ENCODE results near the gene CRADD.

The CRADD gene

DNA sequence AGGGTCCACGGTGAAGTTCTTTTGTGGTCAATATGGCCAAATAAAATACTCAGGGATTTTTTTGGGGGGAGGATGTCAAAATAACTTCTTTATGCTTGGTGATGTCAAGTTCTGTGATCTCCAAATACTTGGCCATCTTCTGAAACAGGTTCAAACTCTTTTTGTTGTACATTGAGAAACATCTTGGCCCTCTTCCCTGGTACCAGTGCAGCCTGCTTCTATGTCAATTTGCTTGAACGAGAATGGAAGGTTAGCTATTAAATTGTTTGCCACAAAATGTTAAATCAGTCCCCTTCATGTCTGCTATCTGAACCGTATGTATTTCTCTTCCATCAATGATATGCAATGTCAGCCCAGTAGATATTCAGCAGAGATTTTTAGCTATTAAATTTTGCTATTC is 6.1 kb upstream of the CRADD start:
- DNase-seq (ENCODE audit: low spot score) = no peak

- DNase-seq (ENCODE audit: low spot score) = no peak
Measured at GRCh38 chr12:93673084-93673483, 4.1 kb upstream of the CRADD start.

DNA sequence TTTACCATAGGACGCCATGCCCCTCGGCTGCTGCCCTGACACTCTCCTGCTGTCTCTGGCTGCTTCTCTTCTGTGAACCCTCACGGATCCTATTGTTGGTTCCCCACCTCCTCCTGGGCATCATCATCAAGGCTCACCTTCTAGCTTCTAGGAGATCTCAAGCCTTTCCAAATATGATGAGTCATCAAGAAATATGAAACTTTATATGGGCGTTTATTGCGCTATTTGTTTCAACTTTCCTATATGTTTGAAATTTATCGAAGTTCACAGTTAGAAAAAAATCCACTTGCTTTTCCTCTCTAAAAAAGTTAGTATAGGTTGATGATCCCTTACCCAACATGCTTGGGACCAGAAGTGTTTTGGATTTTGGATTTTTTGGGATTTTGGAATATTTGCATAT is 2.8 kb upstream of the CRADD start:
- no peak for DNase-seq (ENCODE audit: low spot score)

- DNase-seq (ENCODE audit: low spot score) = no peak
Measured at GRCh38 chr12:93676408-93677194, 574 bp upstream of the CRADD start.

GRCh38 chr12:93678779-93679178 is 1.6 kb downstream of the CRADD start:
- DNase-seq (ENCODE audit: low spot score) = no peak

GRCh38 chr12:93679308-93679925 is 2.2 kb downstream of the CRADD start:
- DNase-seq (ENCODE audit: low spot score) = no peak

DNA sequence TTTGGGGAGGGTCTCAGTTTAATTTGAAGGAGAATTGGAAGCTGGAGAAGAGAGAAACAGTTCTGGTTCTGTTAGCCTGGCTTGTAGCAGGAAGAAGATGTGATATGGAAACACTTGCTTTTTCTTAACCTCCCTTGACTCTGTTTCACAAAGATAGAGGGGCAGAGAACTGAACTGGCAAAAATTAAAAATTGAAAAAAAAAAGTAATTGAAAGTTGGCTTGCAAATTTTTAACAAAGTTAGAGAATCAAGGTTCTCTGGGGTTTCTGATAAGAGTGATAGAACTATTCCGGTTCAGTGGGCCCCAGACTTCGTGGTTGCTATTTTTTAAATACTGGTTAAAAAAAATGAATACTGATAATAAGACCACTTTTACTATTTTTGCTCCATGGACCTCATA is 2.8 kb downstream of the CRADD start:
- no peak for DNase-seq (ENCODE audit: low spot score)

DNA sequence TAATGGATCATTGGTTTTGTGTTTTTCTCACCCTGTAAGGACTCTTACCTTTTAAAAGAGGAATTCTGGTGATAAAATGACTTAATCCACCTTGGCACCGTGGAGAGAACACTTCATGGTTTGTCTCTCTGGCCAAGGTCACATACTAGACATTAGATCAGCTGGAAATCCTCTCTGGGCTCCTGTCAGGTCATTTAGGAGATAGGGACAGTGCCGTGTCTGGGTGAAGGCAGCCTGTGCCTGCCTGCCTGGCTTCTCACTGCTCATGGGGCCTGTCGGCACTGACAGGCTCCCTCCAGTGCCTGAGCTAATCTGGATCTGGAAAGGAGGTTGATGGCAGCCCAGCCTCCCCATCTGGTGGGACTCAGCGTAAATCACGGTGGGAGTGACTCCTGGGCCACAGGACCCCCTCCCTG is 5.7 kb downstream of the CRADD start:
- no peak for DNase-seq (ENCODE audit: low spot score)

GRCh38 chr12:93683410-93683809 is 6.2 kb downstream of the CRADD start:
- no peak for DNase-seq (ENCODE audit: low spot score)

DNA sequence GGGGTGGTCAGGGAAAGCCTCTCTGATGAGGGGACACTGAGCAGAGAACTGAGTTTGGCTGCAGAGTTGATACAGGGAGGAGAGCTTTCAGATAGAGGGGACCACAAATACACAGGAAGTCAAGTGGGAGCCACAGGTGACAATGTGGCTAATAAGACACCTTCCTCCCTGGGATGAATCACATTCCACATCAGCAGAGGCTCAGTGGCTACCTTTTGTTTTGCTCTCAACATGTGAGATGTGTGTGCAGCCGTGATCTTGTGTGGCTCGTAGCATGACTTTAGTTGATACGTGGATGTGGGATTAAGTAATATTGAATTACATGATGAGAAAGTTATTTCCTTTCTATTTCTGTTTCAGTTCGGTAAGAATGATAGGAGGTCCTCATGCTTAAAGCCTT is 7.5 kb downstream of the CRADD start:
- no peak for DNase-seq (ENCODE audit: low spot score)

DNA sequence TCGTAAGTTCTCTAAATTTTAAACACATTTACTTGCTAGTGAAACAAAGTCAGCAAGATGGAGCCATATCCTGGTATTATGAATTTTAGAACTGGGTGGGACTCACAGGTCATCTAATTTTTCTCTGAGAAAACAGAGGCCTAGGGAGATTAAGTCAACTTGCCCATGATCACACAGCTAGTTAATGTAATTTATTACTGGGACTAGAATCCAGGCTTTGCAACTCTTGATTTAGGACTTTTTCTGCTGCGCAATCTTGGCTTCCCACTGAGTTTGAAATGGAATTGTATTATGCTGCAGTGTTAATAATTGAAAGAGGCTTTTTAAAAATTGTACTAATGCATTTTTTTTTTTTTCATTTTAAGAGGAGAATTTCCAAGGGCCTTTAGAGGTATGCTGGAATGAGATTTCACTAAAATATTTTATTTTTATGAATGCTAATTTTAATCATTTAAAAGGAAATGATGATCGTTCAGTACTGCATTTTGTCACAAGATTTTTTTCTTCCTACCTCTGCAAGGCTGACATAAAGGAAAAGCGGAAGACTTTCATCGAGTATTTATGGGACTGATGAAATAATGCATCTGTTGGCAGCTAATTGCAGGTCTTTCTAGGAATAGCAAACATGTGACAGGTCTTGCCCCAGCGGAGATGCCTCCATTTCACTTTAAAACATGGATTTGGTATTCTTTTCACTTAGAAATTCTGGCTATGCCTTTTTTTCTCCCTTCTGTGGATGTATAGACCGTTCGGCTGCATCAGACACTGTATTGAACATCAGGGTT is 9.6 kb downstream of the CRADD start:
- no peak for DNase-seq (ENCODE audit: low spot score)

- DNase-seq (ENCODE audit: low spot score) = no peak
Measured at GRCh38 chr12:93689076-93689834, 12.1 kb downstream of the CRADD start.

GRCh38 chr12:93696462-93696861 is 19.3 kb downstream of the CRADD start:
- DNase-seq (ENCODE audit: low spot score) = no peak

DNA sequence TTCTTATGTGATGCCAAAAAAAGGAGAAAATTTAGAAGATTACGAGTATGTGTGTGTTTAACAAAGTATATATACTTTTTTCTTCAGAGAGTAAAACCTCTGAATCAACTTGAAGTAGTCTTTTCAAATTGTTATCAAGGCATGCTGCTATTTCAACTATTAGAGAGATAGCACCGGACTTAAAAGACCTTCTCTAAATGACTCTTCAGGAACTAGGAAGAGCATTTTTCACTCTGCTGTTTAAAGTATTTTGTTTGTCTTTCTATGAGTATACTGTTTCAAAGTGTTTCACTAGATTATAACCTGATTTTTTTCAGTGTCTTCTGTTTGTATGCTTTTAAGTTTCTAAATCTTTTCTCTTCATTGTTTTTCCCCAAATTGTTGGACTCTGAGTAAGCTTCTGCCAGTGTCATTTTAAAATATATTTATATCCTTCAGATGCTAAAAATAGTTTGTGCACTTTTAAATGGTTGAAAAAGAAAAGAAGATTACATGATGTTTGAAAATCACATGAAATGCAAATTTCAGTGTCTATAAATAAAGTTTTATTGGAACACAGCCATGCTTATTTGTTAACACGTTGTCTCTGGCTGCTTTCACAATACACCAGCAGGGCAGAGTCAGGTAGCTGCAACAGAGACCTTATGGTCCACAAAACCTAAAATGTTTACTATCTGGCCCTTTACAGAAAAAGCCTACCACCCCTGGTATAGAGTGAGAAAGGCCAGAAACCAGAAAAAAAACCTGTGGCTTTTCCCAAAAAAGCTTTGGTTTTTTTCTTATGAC is 21.3 kb downstream of the CRADD start:
- DNase-seq (ENCODE audit: low spot score) = no peak

- DNase-seq (ENCODE audit: low spot score) = no peak
Measured at GRCh38 chr12:93699271-93700145, 22.3 kb downstream of the CRADD start.

DNA sequence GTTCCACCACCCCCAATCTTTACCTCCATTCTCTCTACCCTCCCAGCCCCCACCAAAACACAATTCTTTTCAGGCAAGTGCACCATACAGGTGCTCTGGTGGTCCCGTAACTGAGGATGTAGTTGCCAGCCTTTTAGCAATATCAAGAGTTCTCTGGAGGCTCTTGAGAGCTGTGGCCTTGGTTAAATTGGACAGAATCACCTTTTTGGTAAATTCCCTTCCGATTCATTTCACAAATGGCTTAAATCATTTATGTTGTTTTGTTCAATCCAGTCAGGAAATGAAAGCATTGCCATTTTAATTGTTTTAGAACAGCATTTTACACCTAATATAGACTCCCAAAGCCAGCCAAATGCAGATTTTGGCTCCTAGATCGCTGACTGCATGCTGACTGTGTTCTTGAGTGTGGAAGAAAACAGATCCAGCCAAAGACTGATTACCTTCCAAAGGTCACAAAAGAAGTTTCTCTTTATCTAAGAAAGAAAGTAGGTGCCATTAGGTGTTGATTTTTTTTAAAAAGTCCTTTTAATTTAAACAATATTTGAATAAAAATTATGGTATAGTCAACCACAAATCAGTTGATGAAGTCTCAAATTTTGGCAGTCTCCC is 25.6 kb downstream of the CRADD start:
- DNase-seq (ENCODE audit: low spot score) = no peak

GRCh38 chr12:93704122-93704521 is 26.9 kb downstream of the CRADD start:
- no peak for DNase-seq (ENCODE audit: low spot score)

DNA sequence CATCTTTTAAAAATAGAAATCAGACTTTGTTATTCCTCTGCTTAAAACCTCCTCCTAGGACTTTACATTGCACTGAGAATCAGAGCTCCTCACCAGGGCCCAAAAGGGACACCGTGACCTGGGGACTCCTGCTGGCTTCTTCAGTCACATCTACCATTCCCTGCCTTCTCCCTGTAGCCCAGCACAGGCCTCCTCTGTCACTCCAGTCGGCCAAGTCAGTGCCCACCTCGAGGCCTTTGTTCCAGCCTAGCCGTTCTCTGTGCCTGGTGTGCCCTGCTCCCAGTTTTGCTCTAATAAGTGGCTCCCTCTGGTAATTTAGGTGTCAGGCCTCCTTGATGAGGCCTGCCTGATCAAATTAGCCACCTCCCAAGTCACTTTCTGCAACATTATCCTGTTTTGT is 27.4 kb downstream of the CRADD start:
- DNase-seq (ENCODE audit: low spot score) = no peak

GRCh38 chr12:93705237-93705636 is 28.1 kb downstream of the CRADD start:
- no peak for DNase-seq (ENCODE audit: low spot score)

DNA sequence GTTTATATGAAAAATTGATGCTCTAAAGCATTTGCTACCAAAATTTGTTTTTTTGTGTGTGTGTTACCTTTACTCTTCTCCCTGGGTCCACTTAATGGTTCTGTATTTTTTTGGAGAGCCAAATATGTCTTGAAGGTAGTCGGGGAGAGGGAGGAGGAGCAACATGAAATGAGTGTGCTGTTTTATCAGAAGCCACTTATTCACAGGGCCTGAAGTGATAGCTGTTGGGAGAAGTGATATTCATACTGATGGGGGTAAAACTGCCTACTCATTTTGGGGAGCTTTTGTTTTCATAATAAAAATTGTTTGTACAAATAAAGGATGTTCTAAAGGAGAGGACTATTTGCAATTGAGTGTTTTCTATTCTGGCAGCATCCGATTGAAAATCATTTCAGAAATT is 29.2 kb downstream of the CRADD start:
- no peak for DNase-seq (ENCODE audit: low spot score)

Measured in SW480 (cell line).